Measurements from ENCODE around the gene TAS2R39.
"Not testable (repeated sequence)": the region's sequence is repeated elsewhere in the genome, so short reads cannot be mapped to it uniquely, and the experiment has no call there.

Gene TAS2R39

DNA sequence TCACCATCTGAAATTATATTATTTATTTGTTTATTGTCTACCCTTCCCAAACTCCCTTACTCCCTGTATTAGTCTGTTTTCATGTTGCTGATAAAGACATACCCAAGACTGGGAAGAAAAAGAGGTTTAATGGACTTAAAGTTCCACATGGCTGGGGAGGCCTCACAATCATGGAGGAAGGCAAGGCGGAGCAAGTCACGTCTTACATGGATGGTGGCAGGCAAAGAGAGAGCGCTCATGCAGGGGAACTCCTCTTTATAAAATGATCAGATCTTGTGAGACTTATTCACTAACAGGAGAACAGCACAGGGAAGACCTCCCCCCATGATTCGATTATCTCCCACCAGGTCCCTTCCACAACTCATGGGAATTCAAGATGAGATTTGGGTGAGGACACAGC lies 30.3 kb downstream of the TAS2R39 start:
- not testable (repeated sequence) for H3K36me3 ChIP-seq (ENCODE audit: control insufficient read depth, insufficient read depth, low read length); H3K9me3 ChIP-seq (ENCODE audit: control insufficient read depth, low read length); H3K27ac ChIP-seq (ENCODE audit: insufficient read depth, low read length, poor library complexity, severe bottlenecking); DNase-seq; H3K27me3 ChIP-seq (replicated peaks; ENCODE audit: control insufficient read depth, insufficient read depth, low read length, poor library complexity, severe bottlenecking); H3K4me3 ChIP-seq (ENCODE audit: insufficient read depth, low read depth, low read length, poor library complexity, severe bottlenecking); H3K4me1 ChIP-seq (ENCODE audit: control insufficient read depth, insufficient read depth, low read length, poor library complexity, severe bottlenecking)

DNA sequence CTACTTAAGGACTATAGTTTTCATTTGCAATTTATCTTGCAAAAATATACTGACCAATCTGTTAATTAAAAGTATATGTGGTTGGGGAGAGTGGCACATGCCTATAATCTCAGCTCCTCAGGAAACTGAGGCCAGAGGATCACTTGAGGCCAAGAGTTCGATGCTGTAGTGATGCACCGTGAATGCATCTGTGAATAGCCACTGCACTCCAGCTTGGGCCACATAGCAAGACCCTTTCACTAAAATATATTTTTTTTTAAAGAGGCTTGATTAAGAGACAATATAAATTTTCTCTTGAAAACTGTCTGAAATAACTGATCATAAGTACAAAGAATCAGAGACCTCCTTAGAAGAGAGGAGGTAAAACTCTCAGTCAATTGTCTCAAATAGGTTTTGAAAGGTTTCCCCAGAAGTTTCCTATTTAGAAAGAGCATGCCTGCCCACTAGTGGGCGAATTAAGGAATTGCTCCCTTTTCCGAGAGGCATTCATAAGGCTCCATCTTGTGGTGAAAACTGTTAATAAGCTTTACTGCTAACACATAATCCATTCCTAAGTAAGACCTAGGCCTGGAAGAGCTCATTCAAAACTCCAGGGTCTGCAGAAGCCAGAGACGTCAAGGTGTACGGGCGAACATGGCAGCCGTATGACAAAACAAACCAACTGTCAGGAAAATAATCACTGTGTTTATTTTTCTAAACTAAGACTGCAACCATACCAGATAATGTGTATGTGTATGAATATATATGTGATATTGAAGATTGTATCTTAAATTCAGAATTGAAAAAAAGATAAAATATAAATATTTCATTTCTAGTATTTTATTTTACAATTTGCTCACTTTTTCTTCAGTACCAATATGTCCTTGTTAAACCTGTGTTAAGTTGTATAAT lies 31.8 kb downstream of the TAS2R39 start:
- no peak overlapping the region for H3K4me3 ChIP-seq (ENCODE audit: insufficient read depth, low read depth, low read length, poor library complexity, severe bottlenecking)
- no peaks in the 10 kb centered on the region for H3K4me1 ChIP-seq (ENCODE audit: control insufficient read depth, insufficient read depth, low read length, poor library complexity, severe bottlenecking)
- no peaks in the 10 kb centered on the region for H3K9me3 ChIP-seq (ENCODE audit: control insufficient read depth, low read length)
- DNase-seq = peak; percentile 12 to 50 (median 33)
- no peaks in the 10 kb centered on the region for H3K27me3 ChIP-seq (replicated peaks; ENCODE audit: control insufficient read depth, insufficient read depth, low read length, poor library complexity, severe bottlenecking)
- no peak overlapping the region for H3K27ac ChIP-seq (ENCODE audit: insufficient read depth, low read length, poor library complexity, severe bottlenecking)
- no peaks in the 10 kb centered on the region for H3K36me3 ChIP-seq (ENCODE audit: control insufficient read depth, insufficient read depth, low read length)

DNA sequence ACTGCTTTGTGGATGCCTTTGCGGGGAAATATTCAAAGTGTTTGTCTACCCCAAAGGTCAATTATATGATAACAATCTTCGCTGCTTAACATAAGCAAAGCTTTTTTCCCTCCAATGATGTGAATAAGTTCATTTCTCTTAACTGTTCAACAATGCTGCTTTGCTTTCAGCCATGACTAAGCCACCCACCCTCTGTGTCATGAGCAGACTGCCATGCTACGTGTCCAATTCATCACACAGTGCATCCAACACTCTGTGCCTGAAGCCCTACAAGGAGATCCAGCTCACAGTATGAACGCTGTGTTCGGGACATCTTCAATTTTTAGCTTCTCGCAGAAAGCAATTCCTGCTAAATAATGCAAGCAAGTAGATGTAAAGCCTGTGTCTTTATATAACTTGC lies 32.9 kb downstream of the TAS2R39 start:
- Histone ChIP-seq H3K9me3 (ENCODE audit: control insufficient read depth, low read length) (no peaks in the 10 kb centered on the region), H3K27ac (ENCODE audit: insufficient read depth, low read length, poor library complexity, severe bottlenecking) (no peak overlapping the region), H3K36me3 (ENCODE audit: control insufficient read depth, insufficient read depth, low read length) (no peaks in the 10 kb centered on the region), H3K4me1 (ENCODE audit: control insufficient read depth, insufficient read depth, low read length, poor library complexity, severe bottlenecking) (no peaks in the 10 kb centered on the region), H3K27me3 (replicated peaks; ENCODE audit: control insufficient read depth, insufficient read depth, low read length, poor library complexity, severe bottlenecking) (no peaks in the 10 kb centered on the region), H3K4me3 (ENCODE audit: insufficient read depth, low read depth, low read length, poor library complexity, severe bottlenecking) (no peak overlapping the region)
- DNase-seq = no peak

DNA sequence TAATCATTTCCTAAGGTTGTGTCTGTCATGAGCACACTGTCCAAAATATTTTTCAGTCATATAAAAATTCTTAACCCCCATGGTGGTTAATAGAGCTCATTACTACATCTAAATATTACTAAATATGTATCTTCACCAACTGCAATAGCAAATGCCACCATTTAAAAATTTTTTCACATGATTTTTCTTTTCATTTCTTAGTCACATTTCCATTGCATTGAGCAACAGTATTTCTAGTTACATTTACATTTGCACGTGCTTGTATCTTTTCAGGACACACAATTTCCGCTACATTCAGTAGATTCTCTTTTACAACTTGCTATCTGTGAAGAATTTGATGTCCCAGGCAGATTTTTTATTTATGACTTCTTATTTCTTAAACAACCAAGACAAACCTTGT lies 33.5 kb downstream of the TAS2R39 start:
- Histone ChIP-seq H3K9me3 (ENCODE audit: control insufficient read depth, low read length) (no peaks in the 10 kb centered on the region), H3K36me3 (ENCODE audit: control insufficient read depth, insufficient read depth, low read length) (no peaks in the 10 kb centered on the region), H3K27me3 (replicated peaks; ENCODE audit: control insufficient read depth, insufficient read depth, low read length, poor library complexity, severe bottlenecking) (no peaks in the 10 kb centered on the region), H3K4me3 (ENCODE audit: insufficient read depth, low read depth, low read length, poor library complexity, severe bottlenecking) (no peak overlapping the region), H3K27ac (ENCODE audit: insufficient read depth, low read length, poor library complexity, severe bottlenecking) (no peak overlapping the region), H3K4me1 (ENCODE audit: control insufficient read depth, insufficient read depth, low read length, poor library complexity, severe bottlenecking) (no peaks in the 10 kb centered on the region)
- DNase-seq = no peak

DNA sequence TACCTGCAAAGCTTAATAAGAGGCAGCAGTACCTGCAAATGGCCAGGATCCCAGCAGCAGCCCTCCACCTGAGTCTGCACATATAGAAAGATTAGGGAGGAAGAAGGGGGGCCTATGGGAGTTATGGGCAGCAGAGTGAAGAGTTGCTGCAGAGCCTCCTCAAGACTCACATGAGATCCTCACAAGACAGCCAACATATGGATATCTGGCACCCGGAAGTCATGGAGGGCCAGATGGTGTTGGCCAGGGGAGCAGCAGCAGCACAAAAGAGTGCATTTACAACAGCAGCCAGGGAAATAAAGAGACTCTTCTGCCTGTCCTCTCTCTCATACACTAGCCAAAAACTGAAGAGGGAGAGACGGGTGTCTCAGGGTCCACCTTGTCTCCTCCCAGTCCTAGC lies 34.6 kb downstream of the TAS2R39 start:
- Histone ChIP-seq H3K9me3 (ENCODE audit: control insufficient read depth, low read length) (no peaks in the 10 kb centered on the region), H3K27me3 (replicated peaks; ENCODE audit: control insufficient read depth, insufficient read depth, low read length, poor library complexity, severe bottlenecking) (no peaks in the 10 kb centered on the region), H3K4me3 (ENCODE audit: insufficient read depth, low read depth, low read length, poor library complexity, severe bottlenecking) (no peak overlapping the region), H3K4me1 (ENCODE audit: control insufficient read depth, insufficient read depth, low read length, poor library complexity, severe bottlenecking) (no peaks in the 10 kb centered on the region), H3K27ac (ENCODE audit: insufficient read depth, low read length, poor library complexity, severe bottlenecking) (no peak overlapping the region), H3K36me3 (ENCODE audit: control insufficient read depth, insufficient read depth, low read length) (no peaks in the 10 kb centered on the region)
- DNase-seq = no peak

DNA sequence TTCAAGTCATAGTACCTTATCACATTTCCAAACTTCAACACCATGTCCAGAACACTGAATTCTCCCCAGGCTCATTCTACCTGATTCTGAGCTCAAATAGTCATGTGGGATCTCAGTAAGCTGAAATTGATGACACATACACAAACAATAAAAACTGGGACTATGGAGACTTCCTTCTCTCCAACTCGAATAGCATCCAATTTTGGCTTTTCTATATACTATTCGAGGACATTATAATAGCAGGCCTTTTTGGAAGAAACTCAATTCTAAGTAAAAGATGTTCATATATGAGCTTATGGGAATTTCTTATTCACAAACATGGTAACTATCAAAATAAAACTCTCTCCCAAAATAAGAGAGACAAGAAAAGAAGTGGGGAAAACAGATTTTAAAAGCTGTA lies 38.1 kb downstream of the TAS2R39 start:
- Histone ChIP-seq H3K27me3 (replicated peaks; ENCODE audit: control insufficient read depth, insufficient read depth, low read length, poor library complexity, severe bottlenecking) (no peaks in the 10 kb centered on the region), H3K27ac (ENCODE audit: insufficient read depth, low read length, poor library complexity, severe bottlenecking) (no peak overlapping the region), H3K9me3 (ENCODE audit: control insufficient read depth, low read length) (no peaks in the 10 kb centered on the region), H3K4me1 (ENCODE audit: control insufficient read depth, insufficient read depth, low read length, poor library complexity, severe bottlenecking) (no peaks in the 10 kb centered on the region), H3K4me3 (ENCODE audit: insufficient read depth, low read depth, low read length, poor library complexity, severe bottlenecking) (no peak overlapping the region), H3K36me3 (ENCODE audit: control insufficient read depth, insufficient read depth, low read length) (no peaks in the 10 kb centered on the region)
- DNase-seq = no peak

DNA sequence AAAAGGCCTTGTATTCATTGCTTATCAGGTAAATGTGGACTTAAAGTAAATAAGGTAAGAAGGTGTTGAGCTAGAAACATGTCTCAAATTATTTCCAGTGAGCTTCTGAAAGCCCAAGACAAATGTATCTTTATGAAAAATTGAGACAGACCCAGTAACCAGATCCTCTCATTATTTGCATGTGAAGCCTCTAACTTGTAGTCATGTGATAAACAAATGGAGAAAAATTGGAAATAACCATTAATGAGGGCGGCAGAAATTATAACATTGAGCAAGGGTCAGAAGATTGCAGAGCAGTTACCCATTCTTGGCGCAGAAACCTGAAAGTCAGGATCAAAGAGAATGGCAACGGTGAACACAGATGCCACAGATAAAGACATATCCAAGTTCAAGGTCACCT lies 38.5 kb downstream of the TAS2R39 start, which contains the start of gene TAS2R40:
Gene TAS2R40, plus strand, starts transcription at position 301 of the 400 bp plus-strand sequence. Its CDS starts 42 bp downstream, at position 343.
- no peaks in the 10 kb centered on the region for H3K36me3 ChIP-seq (ENCODE audit: control insufficient read depth, insufficient read depth, low read length)
- H3K4me3 ChIP-seq (ENCODE audit: insufficient read depth, low read depth, low read length, poor library complexity, severe bottlenecking) = no peak within 1 kb of the TSS

DNA sequence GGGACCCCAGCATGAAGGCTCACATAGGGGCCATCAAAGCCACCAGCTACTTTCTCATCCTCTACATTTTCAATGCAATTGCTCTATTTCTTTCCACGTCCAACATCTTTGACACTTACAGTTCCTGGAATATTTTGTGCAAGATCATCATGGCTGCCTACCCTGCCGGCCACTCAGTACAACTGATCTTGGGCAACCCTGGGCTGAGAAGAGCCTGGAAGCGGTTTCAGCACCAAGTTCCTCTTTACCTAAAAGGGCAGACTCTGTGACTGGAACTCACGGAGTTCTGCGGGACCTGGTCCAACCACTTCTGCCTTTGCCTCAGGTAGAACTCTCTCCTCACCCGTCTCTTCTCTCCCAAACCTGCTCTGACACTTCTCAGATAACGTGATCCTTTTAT lies 39.6 kb downstream of the TAS2R39 start:
- no peak overlapping the region for H3K27ac ChIP-seq (ENCODE audit: insufficient read depth, low read length, poor library complexity, severe bottlenecking)
- no peak for DNase-seq
- no peaks in the 10 kb centered on the region for H3K9me3 ChIP-seq (ENCODE audit: control insufficient read depth, low read length)
- H3K4me3 ChIP-seq (ENCODE audit: insufficient read depth, low read depth, low read length, poor library complexity, severe bottlenecking) = no peak overlapping the region
- H3K36me3 ChIP-seq (ENCODE audit: control insufficient read depth, insufficient read depth, low read length) = no peaks in the 10 kb centered on the region
- H3K4me1 ChIP-seq (ENCODE audit: control insufficient read depth, insufficient read depth, low read length, poor library complexity, severe bottlenecking) = no peaks in the 10 kb centered on the region
- H3K27me3 ChIP-seq (replicated peaks; ENCODE audit: control insufficient read depth, insufficient read depth, low read length, poor library complexity, severe bottlenecking) = no peaks in the 10 kb centered on the region

More for the DNA sequence above, 38.5 kb downstream of the TAS2R39 start, which contains the start of gene TAS2R40:
- no peak for DNase-seq
- Histone ChIP-seq H3K9me3 (ENCODE audit: control insufficient read depth, low read length) (no peaks in the 10 kb centered on the region), H3K4me1 (ENCODE audit: control insufficient read depth, insufficient read depth, low read length, poor library complexity, severe bottlenecking) (no peaks in the 10 kb centered on the region), H3K27ac (ENCODE audit: insufficient read depth, low read length, poor library complexity, severe bottlenecking) (no peak within 1 kb of the TSS), H3K27me3 (replicated peaks; ENCODE audit: control insufficient read depth, insufficient read depth, low read length, poor library complexity, severe bottlenecking) (no peaks in the 10 kb centered on the region)

DNA sequence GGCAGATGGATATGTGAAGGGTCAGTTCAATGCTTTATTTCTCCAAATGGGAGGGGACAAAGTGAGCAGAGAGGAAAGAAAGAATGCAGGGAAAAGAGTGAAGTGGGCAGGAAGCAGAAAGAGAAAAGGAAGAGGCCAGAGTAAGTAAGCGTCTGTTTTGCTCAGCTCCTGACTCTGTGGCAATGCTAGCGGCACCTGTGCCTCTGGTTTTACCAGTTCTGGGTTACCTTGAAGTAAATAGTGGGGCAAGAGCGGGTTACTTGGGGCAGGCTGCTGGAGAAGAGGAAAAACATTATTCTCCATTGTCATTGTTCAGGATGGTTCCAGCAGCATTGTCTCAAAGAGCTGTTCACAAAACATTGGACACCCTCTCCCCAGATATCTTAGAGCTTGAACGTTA lies 40.6 kb downstream of the TAS2R39 start:
- no peak overlapping the region for H3K27ac ChIP-seq (ENCODE audit: insufficient read depth, low read length, poor library complexity, severe bottlenecking)
- H3K9me3 ChIP-seq (ENCODE audit: control insufficient read depth, low read length) = no peaks in the 10 kb centered on the region
- no peak for DNase-seq

DNA sequence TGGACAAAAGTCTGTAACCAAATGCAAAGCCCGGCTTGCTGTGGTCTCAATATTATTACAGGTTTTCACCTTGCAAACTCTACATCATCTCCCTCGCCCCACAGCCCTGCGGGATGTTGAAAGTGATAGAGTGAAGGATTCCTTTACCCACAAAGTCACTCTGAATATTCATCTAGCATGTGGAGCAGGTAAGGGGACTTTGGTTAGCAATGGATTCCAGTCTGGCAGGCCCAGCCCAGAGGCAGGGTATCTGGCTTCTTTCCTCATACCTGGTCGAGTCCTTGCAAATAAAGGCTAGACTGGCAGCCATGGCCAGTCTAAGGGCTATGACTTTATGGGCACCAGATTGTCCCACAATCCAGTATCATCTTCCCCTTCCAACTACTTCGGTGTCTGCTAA lies 41.8 kb downstream of the TAS2R39 start:
- no peak overlapping the region for H3K27ac ChIP-seq (ENCODE audit: insufficient read depth, low read length, poor library complexity, severe bottlenecking)
- H3K4me1 ChIP-seq (ENCODE audit: control insufficient read depth, insufficient read depth, low read length, poor library complexity, severe bottlenecking) = no peaks in the 10 kb centered on the region
- H3K4me3 ChIP-seq (ENCODE audit: insufficient read depth, low read depth, low read length, poor library complexity, severe bottlenecking) = no peak overlapping the region
- no peaks in the 10 kb centered on the region for H3K27me3 ChIP-seq (replicated peaks; ENCODE audit: control insufficient read depth, insufficient read depth, low read length, poor library complexity, severe bottlenecking)
- no peaks in the 10 kb centered on the region for H3K36me3 ChIP-seq (ENCODE audit: control insufficient read depth, insufficient read depth, low read length)
- no peaks in the 10 kb centered on the region for H3K9me3 ChIP-seq (ENCODE audit: control insufficient read depth, low read length)
- DNase-seq = no peak

More for the DNA sequence above, 40.6 kb downstream of the TAS2R39 start:
- H3K4me3 ChIP-seq (ENCODE audit: insufficient read depth, low read depth, low read length, poor library complexity, severe bottlenecking) = no peak overlapping the region
- H3K36me3 ChIP-seq (ENCODE audit: control insufficient read depth, insufficient read depth, low read length) = no peaks in the 10 kb centered on the region
- H3K27me3 ChIP-seq (replicated peaks; ENCODE audit: control insufficient read depth, insufficient read depth, low read length, poor library complexity, severe bottlenecking) = no peaks in the 10 kb centered on the region
- H3K4me1 ChIP-seq (ENCODE audit: control insufficient read depth, insufficient read depth, low read length, poor library complexity, severe bottlenecking) = no peaks in the 10 kb centered on the region

All from effector memory CD4-positive, alpha-beta T cell (primary cell).